ENCODE measurements around the gene HNMT.

DNA sequence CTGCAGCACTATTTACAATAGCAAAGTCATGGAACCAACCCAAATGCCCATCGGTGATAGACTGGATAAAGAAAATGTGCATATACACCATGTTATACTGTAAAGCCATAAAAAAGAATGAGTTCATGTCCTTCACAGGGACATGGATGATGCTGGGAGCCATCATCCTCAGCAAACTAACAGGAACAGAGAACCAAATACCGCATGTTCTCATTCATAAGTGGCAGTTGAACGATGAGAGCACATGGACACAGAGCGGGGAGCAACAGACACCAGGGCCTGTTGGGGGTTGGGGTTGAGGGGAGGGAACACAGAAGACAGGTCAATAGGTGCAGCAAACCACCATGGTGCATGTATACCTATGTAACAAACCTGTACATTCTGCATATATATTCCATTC is 33.5 kb downstream of the HNMT start:
- TF ChIP-seq POLR2AphosphoS5 (IDR thresholded peaks at IDR 0.05) = no peak
- TF ChIP-seq, protein P1, sequence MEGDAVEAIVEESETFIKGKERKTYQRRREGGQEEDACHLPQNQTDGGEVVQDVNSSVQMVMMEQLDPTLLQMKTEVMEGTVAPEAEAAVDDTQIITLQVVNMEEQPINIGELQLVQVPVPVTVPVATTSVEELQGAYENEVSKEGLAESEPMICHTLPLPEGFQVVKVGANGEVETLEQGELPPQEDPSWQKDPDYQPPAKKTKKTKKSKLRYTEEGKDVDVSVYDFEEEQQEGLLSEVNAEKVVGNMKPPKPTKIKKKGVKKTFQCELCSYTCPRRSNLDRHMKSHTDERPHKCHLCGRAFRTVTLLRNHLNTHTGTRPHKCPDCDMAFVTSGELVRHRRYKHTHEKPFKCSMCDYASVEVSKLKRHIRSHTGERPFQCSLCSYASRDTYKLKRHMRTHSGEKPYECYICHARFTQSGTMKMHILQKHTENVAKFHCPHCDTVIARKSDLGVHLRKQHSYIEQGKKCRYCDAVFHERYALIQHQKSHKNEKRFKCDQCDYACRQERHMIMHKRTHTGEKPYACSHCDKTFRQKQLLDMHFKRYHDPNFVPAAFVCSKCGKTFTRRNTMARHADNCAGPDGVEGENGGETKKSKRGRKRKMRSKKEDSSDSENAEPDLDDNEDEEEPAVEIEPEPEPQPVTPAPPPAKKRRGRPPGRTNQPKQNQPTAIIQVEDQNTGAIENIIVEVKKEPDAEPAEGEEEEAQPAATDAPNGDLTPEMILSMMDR (IDR thresholded peaks at IDR 0.05) = no peak
- TF ChIP-seq POLR2A (IDR thresholded peaks at IDR 0.05) = no peak
- no peak for TF ChIP-seq EP300 (IDR thresholded peaks at IDR 0.05)

Measured in gastroesophageal sphincter (tissue), 3 donors.